H1 (cell line): ENCODE measurements around the gene IL1RAP. TPM values are rescaled to one million over a fixed set of nuclear protein-coding genes. Genes with fewer than 3 reads are reported as not detected.

Experiments
- CTCF ChIA-PET: fragments of 300-600 bp; sonication (Branson Sonifier 250); formaldehyde crosslinking; loops from one replicate; lab custom pipeline; 2021; ENCODE audit not compliant: partially characterized antibody; lab: Charles Lee
- POLR2A ChIA-PET: fragments of 300-600 bp; sonication (Branson Sonifier 250); formaldehyde crosslinking; loops from one replicate; lab custom pipeline; 2021; ENCODE audit warnings: inconsistent platforms; ENCODE audit not compliant: partially characterized antibody; lab: Charles Lee
- DNase-seq, 2 experiments: peaks; one replicate each; pipeline versions ENCODE4 v3.0.0 to v3.0.0-alpha.2; 2010 to 2022; ENCODE audit warnings: low spot score in 2 of 2, low read depth in 1 of 2, mixed read lengths in 1 of 2
- FAIRE-seq: peaks from 2 replicates; lab custom pipeline; 2011; peaks lifted over from hg19 to GRCh38; lab: Jason Lieb, UNC
- H2AFZ ChIP-seq: 2 replicates; pipeline ENCODE4 v1.8.1; 2012; ENCODE audit warnings: low read length, inconsistent platforms
- H2AK5ac ChIP-seq: 2 replicates; pipeline ENCODE4 v1.6.1; 2013; ENCODE audit warnings: low read depth, low read length
- H2BK120ac ChIP-seq: replicated peaks from 2 replicates; pipeline ENCODE3; 2013; ENCODE audit warnings: low read depth, low read length, inconsistent platforms
- H2BK12ac ChIP-seq: 2 replicates; pipeline ENCODE4 v1.6.1; 2013; ENCODE audit warnings: low read depth, low read length
- H2BK15ac ChIP-seq: 2 replicates; pipeline ENCODE4 v1.6.1; 2013; ENCODE audit warnings: low read length
- H2BK20ac ChIP-seq: 2 replicates; pipeline ENCODE4 v1.6.1; 2013; ENCODE audit warnings: low read length
- H2BK5ac ChIP-seq: 2 replicates; pipeline ENCODE4 v1.6.1; 2013; ENCODE audit warnings: low read depth, low read length
- H3K14ac ChIP-seq: 2 replicates; pipeline ENCODE4 v1.6.1; 2013; ENCODE audit warnings: inconsistent platforms; ENCODE audit not compliant: insufficient read length
- H3K18ac ChIP-seq: 2 replicates; pipeline ENCODE4 v1.6.1; 2013; ENCODE audit warnings: low read length; ENCODE audit errors: extremely low read depth
- H3K23ac ChIP-seq: 2 replicates; pipeline ENCODE4 v1.6.1; 2013; ENCODE audit warnings: inconsistent platforms; ENCODE audit not compliant: insufficient read length
- H3K23me2 ChIP-seq: 2 replicates; pipeline ENCODE4 v1.6.1; 2013; ENCODE audit warnings: low read depth, low read length
- H3K27ac ChIP-seq: 2 replicates; pipeline ENCODE4 v1.6.1; 2011; ENCODE audit warnings: low read depth, low read length, inconsistent platforms
- H3K27me3 ChIP-seq, 4 experiments: replicated peaks in 1 of 4; 1 replicate in 1 of 4; 2 replicates in 3 of 4; pipeline versions ENCODE4 v1.6.1 to v1.8.1; 2011 to 2013; ENCODE audit warnings: low read length in 3 of 4, mild to moderate bottlenecking in 3 of 4, inconsistent platforms in 2 of 4, mixed read lengths in 2 of 4, moderate library complexity in 1 of 4; ENCODE audit not compliant: control insufficient read depth in 3 of 4, insufficient read depth in 3 of 4; ENCODE audit errors: extremely low read depth in 1 of 4
- H3K36me3 ChIP-seq, 4 experiments: 2 replicates each; pipeline versions ENCODE4 v1.6.1 to v1.8.1; 2011 to 2013; ENCODE audit warnings: mild to moderate bottlenecking in 4 of 4, low read length in 3 of 4, moderate library complexity in 2 of 4, control low read depth in 1 of 4, inconsistent platforms in 1 of 4; ENCODE audit not compliant: insufficient read depth in 4 of 4, control insufficient read depth in 2 of 4
- H3K4ac ChIP-seq: replicated peaks from 2 replicates; pipeline ENCODE3; 2013; ENCODE audit warnings: low read length, low read depth, mixed read lengths, inconsistent platforms; ENCODE audit not compliant: insufficient read length
- H3K4me1 ChIP-seq, 4 experiments: replicated peaks in 1 of 4; 1 replicate in 1 of 4; 2 replicates in 3 of 4; pipeline versions ENCODE4 v1.6.1 to v1.8.1; 2011 to 2013; ENCODE audit warnings: low read length in 3 of 4, inconsistent platforms in 2 of 4, mixed read lengths in 1 of 4; ENCODE audit not compliant: insufficient read depth in 4 of 4, control insufficient read depth in 3 of 4
- H3K4me2 ChIP-seq, 2 experiments: 2 replicates each; pipeline versions ENCODE4 v1.6.1 to v1.8.1; 2011 to 2013; ENCODE audit warnings: low read depth in 2 of 2, low read length in 2 of 2, control low read depth in 1 of 2, inconsistent platforms in 1 of 2, mild to moderate bottlenecking in 1 of 2; ENCODE audit not compliant: insufficient read depth in 1 of 2
- H3K4me3 ChIP-seq, 4 experiments: fragments of 200-600, 300-600 bp in 1 of 4; sonication (generic), shearing (Covaris generic), sonication (Bioruptor Twin) in 1 of 4; 2 replicates each; pipeline versions ENCODE4 v1.5.1 to v1.8.1; 2011 to 2016; ENCODE audit warnings: low read length in 4 of 4, low read depth in 3 of 4, control low read depth in 2 of 4, inconsistent platforms in 2 of 4, mild to moderate bottlenecking in 2 of 4, mixed read lengths in 1 of 4, moderate library complexity in 1 of 4; ENCODE audit not compliant: insufficient read depth in 2 of 4; ENCODE audit errors: extremely low read depth in 1 of 4
- H3K56ac ChIP-seq: replicated peaks from 2 replicates; pipeline ENCODE3; 2013; ENCODE audit warnings: low read depth, mild to moderate bottlenecking, mixed read lengths, low read length, inconsistent platforms; ENCODE audit not compliant: insufficient read length
- H3K79me1 ChIP-seq: 2 replicates; pipeline ENCODE4 v1.6.1; 2013; ENCODE audit warnings: low read depth, low read length, control low read depth
- H3K79me2 ChIP-seq, 2 experiments: 2 replicates each; pipeline versions ENCODE4 v1.6.1 to v1.8.1; 2012 to 2013; ENCODE audit warnings: low read length in 2 of 2, mild to moderate bottlenecking in 2 of 2, inconsistent platforms in 1 of 2; ENCODE audit not compliant: insufficient read depth in 2 of 2, control insufficient read depth in 1 of 2
- H3K9ac ChIP-seq, 4 experiments: replicated peaks in 1 of 4; 1 replicate in 1 of 4; 2 replicates in 3 of 4; pipeline versions ENCODE4 v1.6.1 to v1.8.1; 2011 to 2013; ENCODE audit warnings: low read depth in 3 of 4, low read length in 3 of 4, control low read depth in 2 of 4, mild to moderate bottlenecking in 2 of 4, moderate library complexity in 2 of 4, inconsistent platforms in 1 of 4; ENCODE audit errors: extremely low read depth in 1 of 4
- H3K9me3 ChIP-seq, 2 experiments: 2 replicates each; pipeline versions ENCODE4 v1.6.1 to v1.8.1; 2012 to 2013; ENCODE audit warnings: mild to moderate bottlenecking in 2 of 2, moderate library complexity in 2 of 2, control low read depth in 1 of 2, inconsistent platforms in 1 of 2, low read depth in 1 of 2, low read length in 1 of 2, mixed read lengths in 1 of 2; ENCODE audit not compliant: insufficient read depth in 2 of 2
- H4K20me1 ChIP-seq, 2 experiments: replicated peaks in 1 of 2; 2 replicates each; pipeline versions ENCODE3 to v1.8.1; 2011 to 2013; ENCODE audit warnings: inconsistent platforms in 2 of 2, low read length in 2 of 2, mild to moderate bottlenecking in 1 of 2; ENCODE audit not compliant: insufficient read depth in 2 of 2, control insufficient read depth in 1 of 2
- H4K5ac ChIP-seq: 2 replicates; pipeline ENCODE4 v1.6.1; 2013; ENCODE audit warnings: low read length, low read depth, mixed read lengths, inconsistent platforms; ENCODE audit not compliant: insufficient read length
- H4K8ac ChIP-seq: 2 replicates; pipeline ENCODE4 v1.8.0; 2013; ENCODE audit warnings: mild to moderate bottlenecking, moderate library complexity, low read length, inconsistent platforms; ENCODE audit not compliant: insufficient read depth; ENCODE audit errors: extremely low read depth
- H4K91ac ChIP-seq: replicated peaks from 2 replicates; pipeline ENCODE3; 2013; ENCODE audit warnings: low read length, mixed read lengths, inconsistent platforms; ENCODE audit not compliant: insufficient read length
- BRCA1 ChIP-seq: IDR thresholded peaks from 2 replicates; pipeline ENCODE4 v1.6.1; 2012; ENCODE audit warnings: low read depth, low read length, improper control_type of control experiment
- TEAD4 ChIP-seq: IDR thresholded peaks from 2 replicates; pipeline ENCODE4 v1.6.1; 2012; ENCODE audit warnings: low read depth, low read length, inconsistent platforms, mixed read lengths
- WGBS, 2 experiments: shearing (Covaris generic) in 1 of 2; methylation state at CpG; one replicate each; pipeline versions ENCODE4 v1.1.6 to v1.1.7; 2013 to 2015; ENCODE audit warnings: low lambda C conversion rate in 2 of 2, mixed read lengths in 2 of 2, inconsistent platforms in 1 of 2, low coverage in 1 of 2, missing lambda C conversion rate in 1 of 2; ENCODE audit not compliant: insufficient replicate concordance in 2 of 2, insufficient coverage in 1 of 2, insufficient read length in 1 of 2; ENCODE audit errors: extremely low coverage in 1 of 2, missing lambda C conversion rate in 1 of 2; 5-methylcytosine and 5-hydroxymethylcytosine counted together
- polyA plus RNA-seq, 7 experiments: library from polyadenylated mRNA; depleted of rRNA in 3 of 7; stranded (reverse) in 5 of 7; unstranded in 2 of 7; fragments of >200 nt in 5 of 7; fragments of 200-250 nt in 2 of 7; gene quantifications; 1 replicate in 5 of 7; 2 replicates in 1 of 7; 4 replicates in 1 of 7; pipeline versions ENCODE4 v1.2.1 to v1.2.3, GENCODE V29; 2011 to 2013; ENCODE audit warnings: missing spikeins in 2 of 7, mixed read lengths in 2 of 7
- total RNA-seq: library from RNA; stranded (reverse); fragmentation: NEBNext Ultra II Directional; extraction: Animal tissue kit (Norgen Biotek cat#: 25700); gene quantifications from 2 replicates; pipeline ENCODE4 v1.2.1, GENCODE V29; 2021

The IL1RAP gene
- total and polyA plus RNA-seq, 2 of the 8 experiments (the other 6 are each of a cell fraction or from before 2014, with no cell fraction given), result 2.4 to 3.9 TPM

GRCh38 chr3:190597291-190597690 lies 83.4 kb downstream of the IL1RAP start:
- TF ChIP-seq BRCA1 (no peak), TEAD4 (peak; percentile 35; the same call in 1 of the 2 replicates)
- Histone ChIP-seq H4K20me1 (no peaks in the 10 kb centered on the region), H3K9me3 (no peaks in the 10 kb centered on the region), H3K4ac (peak overlapping the region; percentile 62), H3K4me1 (no peaks in the 10 kb centered on the region; a peak in 1 of 7 replicates), H2BK12ac (no peak overlapping the region), H4K8ac (no peak overlapping the region), H3K14ac (no peak overlapping the region), H3K23ac (no peak overlapping the region), H3K36me3 (no peaks in the 10 kb centered on the region), H3K79me1 (no peaks in the 10 kb centered on the region), H2BK20ac (no peak overlapping the region), H2BK120ac (peak overlapping the region; percentile 49), H3K23me2 (no peaks in the 10 kb centered on the region), H3K4me2 (no peak overlapping the region), H3K79me2 (no peaks in the 10 kb centered on the region), H2AFZ (no peak overlapping the region; the same call in 1 of the 2 replicates), H3K27ac (no peak overlapping the region), H3K4me3 (no peak overlapping the region), H2AK5ac (no peak overlapping the region), H4K5ac (no peak overlapping the region), H3K56ac (no peak overlapping the region), H2BK5ac (no peak overlapping the region), H3K18ac (no peak overlapping the region), H3K9ac (no peak overlapping the region), H2BK15ac (no peak overlapping the region), H3K27me3 (no peaks in the 10 kb centered on the region), H4K91ac (no peak overlapping the region)
- WGBS, 2 experiments, result 76% methylated on average over 1 of the region's 1 CpG; no CpG with 5 or more reads in 1 of the 2 experiments
- ChIA-PET POLR2A (no interaction called here), CTCF (interaction anchor here (0.6 kb wide), 1 partner anchor 94 kb away, joined by 3 read pairs; no protein-coding TSS in a partner anchor)
- no peak for FAIRE-seq
- DNase-seq, result no peak
